OCI-LY1 (cell line): ENCODE measurements around the gene TACR1.
"Not testable (repeated sequence)": the region's sequence is repeated elsewhere in the genome, so short reads cannot be mapped to it uniquely, and the experiment has no call there.

Experiments used
- H2AFZ ChIP-seq: fragments of 200-600 bp; sonication (generic), shearing (Covaris generic); 2 replicates; pipeline ENCODE4 v1.6.0; 2014; ENCODE audit warnings: antibody characterized with exemption, mild to moderate bottlenecking, low read length
- H3F3A ChIP-seq: fragments of 200-600 bp; sonication (generic), shearing (Covaris generic); 2 replicates; pipeline ENCODE4 v1.6.0; 2014; ENCODE audit warnings: mild to moderate bottlenecking, antibody characterized with exemption, low read length, moderate library complexity; ENCODE audit not compliant: insufficient read depth
- H3K27ac ChIP-seq: fragments of 200-600 bp; sonication (generic); 2 replicates; pipeline ENCODE4 v1.5.1; 2014; ENCODE audit warnings: low read length, mixed run types, mild to moderate bottlenecking, low read depth; ENCODE audit not compliant: poor library complexity, severe bottlenecking
- H3K27me3 ChIP-seq: fragments of 200-600 bp; sonication (generic); 2 replicates; pipeline ENCODE4 v1.6.0; 2014; ENCODE audit warnings: antibody characterized with exemption, mild to moderate bottlenecking, low read length, moderate library complexity; ENCODE audit not compliant: insufficient read depth
- H3K36me3 ChIP-seq: fragments of 200-600 bp; sonication (generic); 2 replicates; pipeline ENCODE4 v1.6.1; 2014; ENCODE audit warnings: mild to moderate bottlenecking, antibody characterized with exemption, low read length, moderate library complexity, mixed read lengths; ENCODE audit not compliant: insufficient read depth
- H3K4me1 ChIP-seq: fragments of 200-600 bp; sonication (generic); 2 replicates; pipeline ENCODE4 v1.5.1; 2014; ENCODE audit warnings: mild to moderate bottlenecking, low read length, moderate library complexity; ENCODE audit not compliant: insufficient read depth, severe bottlenecking
- H3K4me2 ChIP-seq: fragments of 200-600 bp; sonication (generic), shearing (Covaris generic); 2 replicates; pipeline ENCODE4 v1.6.1; 2014; ENCODE audit warnings: low read length
- H3K4me3 ChIP-seq: fragments of 200-600 bp; sonication (generic); 2 replicates; pipeline ENCODE4 v1.5.1; 2014; ENCODE audit warnings: low read length, low read depth, mild to moderate bottlenecking, mixed read lengths; ENCODE audit not compliant: poor library complexity, severe bottlenecking
- H3K79me2 ChIP-seq: fragments of 200-600 bp; shearing (Covaris generic); 2 replicates; pipeline ENCODE4 v1.6.1; 2016; ENCODE audit warnings: mixed run types, low read length, mixed read lengths; ENCODE audit not compliant: insufficient read depth
- H3K9ac ChIP-seq: fragments of 200-600 bp; sonication (generic), shearing (Covaris generic); 2 replicates; pipeline ENCODE4 v1.6.1; 2014; ENCODE audit warnings: mild to moderate bottlenecking, low read length, mixed read lengths
- H3K9me2 ChIP-seq: fragments of 200-600 bp; sonication (generic), shearing (Covaris generic); 2 replicates; pipeline ENCODE4 v1.6.1; 2014; ENCODE audit warnings: low read depth, mild to moderate bottlenecking, low read length, mixed read lengths
- H3K9me3 ChIP-seq: fragments of 200-600 bp; shearing (Covaris generic); 2 replicates; pipeline ENCODE4 v1.6.1; 2014; ENCODE audit warnings: low read length, mixed read lengths
- H4K20me1 ChIP-seq: fragments of 200-600 bp; sonication (generic), shearing (Covaris generic); 2 replicates; pipeline ENCODE4 v1.6.0; 2016; ENCODE audit warnings: mild to moderate bottlenecking, low read length; ENCODE audit not compliant: insufficient read depth
- EZH2 ChIP-seq: fragments of 200-600 bp; sonication (generic), shearing (Covaris generic); IDR thresholded peaks from 2 replicates; pipeline ENCODE4 v1.8.0; 2017; ENCODE audit warnings: borderline replicate concordance, mixed run types, mild to moderate bottlenecking, antibody characterized with exemption, low read length, moderate library complexity, mixed read lengths
- TF ChIP-seq, protein P1 (sequence below): fragments of 200-600 bp; sonication (generic), shearing (Covaris generic); IDR thresholded peaks from 2 replicates; pipeline ENCODE4 v1.5.1; 2017; ENCODE audit warnings: mild to moderate bottlenecking, antibody characterized with exemption, low read length, moderate library complexity, mixed read lengths

Gene TACR1

DNA sequence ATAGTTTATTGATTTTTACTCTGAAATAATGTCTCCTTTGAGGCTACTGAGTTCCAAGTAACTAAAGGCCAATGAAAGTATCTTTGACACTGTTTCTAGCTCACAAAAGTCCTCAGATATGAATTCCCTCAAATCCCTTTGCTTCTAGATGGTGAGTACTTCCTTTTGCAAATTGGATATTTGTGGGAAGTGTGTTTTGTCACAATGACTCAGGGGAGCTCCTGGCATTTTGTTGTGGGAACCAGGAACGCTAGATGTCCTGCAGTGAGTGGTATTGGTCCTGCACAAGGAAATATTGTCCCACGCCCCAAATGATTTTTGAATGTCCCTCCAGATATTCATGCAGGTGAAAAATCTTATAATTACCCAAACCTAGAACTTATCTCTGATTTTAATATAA is 24.3 kb downstream of the TACR1 start:
- no peaks in the 10 kb centered on the region for H3F3A ChIP-seq
- no peaks in the 10 kb centered on the region for H3K9me3 ChIP-seq
- no peak overlapping the region for H3K27ac ChIP-seq
- H3K4me2 ChIP-seq: no peak overlapping the region
- no peak overlapping the region for H3K4me3 ChIP-seq
- H3K9me2 ChIP-seq: no peaks in the 10 kb centered on the region
- H3K27me3 ChIP-seq: no peaks in the 10 kb centered on the region
- H3K4me1 ChIP-seq: no peaks in the 10 kb centered on the region
- H3K79me2 ChIP-seq: no peaks in the 10 kb centered on the region
- H3K36me3 ChIP-seq: no peaks in the 10 kb centered on the region
- H2AFZ ChIP-seq: no peak overlapping the region
- TF ChIP-seq EZH2: no peak
- TF ChIP-seq, protein P1, sequence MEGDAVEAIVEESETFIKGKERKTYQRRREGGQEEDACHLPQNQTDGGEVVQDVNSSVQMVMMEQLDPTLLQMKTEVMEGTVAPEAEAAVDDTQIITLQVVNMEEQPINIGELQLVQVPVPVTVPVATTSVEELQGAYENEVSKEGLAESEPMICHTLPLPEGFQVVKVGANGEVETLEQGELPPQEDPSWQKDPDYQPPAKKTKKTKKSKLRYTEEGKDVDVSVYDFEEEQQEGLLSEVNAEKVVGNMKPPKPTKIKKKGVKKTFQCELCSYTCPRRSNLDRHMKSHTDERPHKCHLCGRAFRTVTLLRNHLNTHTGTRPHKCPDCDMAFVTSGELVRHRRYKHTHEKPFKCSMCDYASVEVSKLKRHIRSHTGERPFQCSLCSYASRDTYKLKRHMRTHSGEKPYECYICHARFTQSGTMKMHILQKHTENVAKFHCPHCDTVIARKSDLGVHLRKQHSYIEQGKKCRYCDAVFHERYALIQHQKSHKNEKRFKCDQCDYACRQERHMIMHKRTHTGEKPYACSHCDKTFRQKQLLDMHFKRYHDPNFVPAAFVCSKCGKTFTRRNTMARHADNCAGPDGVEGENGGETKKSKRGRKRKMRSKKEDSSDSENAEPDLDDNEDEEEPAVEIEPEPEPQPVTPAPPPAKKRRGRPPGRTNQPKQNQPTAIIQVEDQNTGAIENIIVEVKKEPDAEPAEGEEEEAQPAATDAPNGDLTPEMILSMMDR: no peak
- H3K9ac ChIP-seq: no peak overlapping the region
- no peaks in the 10 kb centered on the region for H4K20me1 ChIP-seq

DNA sequence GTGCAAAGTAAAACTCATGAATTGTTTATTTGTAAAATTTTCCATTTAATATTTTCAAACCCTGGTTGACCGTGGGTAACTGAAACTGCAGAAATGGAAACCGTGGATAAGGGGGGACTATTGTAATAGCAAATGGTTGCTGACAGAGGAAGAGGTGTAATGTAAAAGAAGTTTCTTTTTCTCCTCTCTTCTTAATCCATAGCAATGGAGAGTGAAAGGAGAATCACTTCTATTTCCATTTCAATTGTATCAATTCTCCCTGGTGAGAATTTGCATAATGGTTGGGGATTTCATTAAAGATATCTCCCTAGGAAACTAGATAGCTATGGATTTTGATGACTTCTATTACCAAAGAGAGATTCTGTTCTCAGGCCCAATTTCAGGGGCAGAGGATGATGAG is 24.8 kb downstream of the TACR1 start:
- no peak overlapping the region for H3K27ac ChIP-seq
- no peak overlapping the region for H3K4me2 ChIP-seq
- H3K4me1 ChIP-seq: no peaks in the 10 kb centered on the region
- no peaks in the 10 kb centered on the region for H3K27me3 ChIP-seq
- no peaks in the 10 kb centered on the region for H3K36me3 ChIP-seq
- no peak overlapping the region for H3K9ac ChIP-seq
- H3K9me3 ChIP-seq: no peaks in the 10 kb centered on the region
- no peak overlapping the region for H3K4me3 ChIP-seq
- no peaks in the 10 kb centered on the region for H3F3A ChIP-seq
- no peaks in the 10 kb centered on the region for H3K9me2 ChIP-seq
- no peaks in the 10 kb centered on the region for H4K20me1 ChIP-seq
- H2AFZ ChIP-seq: no peak overlapping the region
- TF ChIP-seq, protein P1: no peak
- TF ChIP-seq EZH2: no peak
- H3K79me2 ChIP-seq: no peaks in the 10 kb centered on the region

DNA sequence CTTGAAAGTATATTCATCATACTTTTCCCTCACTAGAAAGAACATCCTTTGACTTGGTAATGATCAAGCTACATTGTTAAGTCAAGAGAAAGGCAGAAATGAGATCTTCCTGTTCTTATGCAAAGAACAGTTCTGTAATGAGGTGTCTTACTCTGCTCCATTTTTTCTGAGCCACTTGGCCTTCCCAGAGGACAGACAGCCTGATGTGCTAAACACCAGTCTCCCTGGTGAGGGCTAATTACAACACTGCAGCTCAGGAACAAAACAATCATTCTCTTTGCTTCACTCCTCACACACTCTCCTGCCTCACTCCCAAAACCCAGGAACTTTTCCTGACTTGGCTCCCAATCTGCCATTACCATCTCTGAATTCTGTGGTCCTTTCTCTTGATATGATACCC is 25.6 kb downstream of the TACR1 start:
- no peak overlapping the region for H2AFZ ChIP-seq
- H3K9ac ChIP-seq: no peak overlapping the region
- H3K4me1 ChIP-seq: no peaks in the 10 kb centered on the region
- H3K27ac ChIP-seq: no peak overlapping the region
- no peaks in the 10 kb centered on the region for H3F3A ChIP-seq
- TF ChIP-seq, protein P1: no peak
- TF ChIP-seq EZH2: no peak
- H4K20me1 ChIP-seq: no peaks in the 10 kb centered on the region
- H3K4me2 ChIP-seq: no peak overlapping the region
- no peak overlapping the region for H3K4me3 ChIP-seq
- no peaks in the 10 kb centered on the region for H3K9me2 ChIP-seq
- H3K9me3 ChIP-seq: no peaks in the 10 kb centered on the region
- no peaks in the 10 kb centered on the region for H3K36me3 ChIP-seq
- no peaks in the 10 kb centered on the region for H3K27me3 ChIP-seq
- H3K79me2 ChIP-seq: no peaks in the 10 kb centered on the region

DNA sequence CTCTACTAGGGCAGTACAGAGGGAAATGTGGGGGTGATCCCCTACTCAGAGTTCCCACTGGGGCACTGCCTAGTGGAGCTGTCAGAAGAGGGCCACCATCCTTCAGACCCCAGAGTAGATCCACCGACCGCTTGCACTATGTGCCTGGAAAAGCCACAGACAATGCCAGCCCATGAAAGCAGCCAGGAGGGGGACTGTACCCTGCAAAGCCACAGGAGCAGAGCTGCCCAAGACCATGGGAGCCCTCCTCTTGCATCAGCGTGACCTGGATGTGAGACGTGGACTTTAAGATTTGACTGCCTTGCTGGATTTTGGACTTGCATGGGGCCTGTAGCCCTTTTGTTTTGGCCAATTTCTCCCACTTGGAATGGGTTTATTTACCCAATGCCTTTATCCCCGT is 27.9 kb downstream of the TACR1 start:
- not testable (repeated sequence) for H3K79me2 ChIP-seq, H3K4me3 ChIP-seq, H3F3A ChIP-seq, H4K20me1 ChIP-seq, H2AFZ ChIP-seq, H3K9me3 ChIP-seq, H3K9me2 ChIP-seq, H3K36me3 ChIP-seq, H3K4me1 ChIP-seq, H3K4me2 ChIP-seq, H3K9ac ChIP-seq, H3K27me3 ChIP-seq, H3K27ac ChIP-seq
